Non-pigmented ciliary epithelial cell (primary cell): ENCODE results near the gene AQR.
"Not testable (repeated sequence)": the region's sequence is repeated elsewhere in the genome, so short reads cannot be mapped to it uniquely, and the experiment has no call there.

ENCODE experiments used
- DNase-seq: peaks from one replicate; pipeline ENCODE4 v3.0.0-alpha.2; 2010; ENCODE audit warnings: low read depth

Gene AQR

DNA sequence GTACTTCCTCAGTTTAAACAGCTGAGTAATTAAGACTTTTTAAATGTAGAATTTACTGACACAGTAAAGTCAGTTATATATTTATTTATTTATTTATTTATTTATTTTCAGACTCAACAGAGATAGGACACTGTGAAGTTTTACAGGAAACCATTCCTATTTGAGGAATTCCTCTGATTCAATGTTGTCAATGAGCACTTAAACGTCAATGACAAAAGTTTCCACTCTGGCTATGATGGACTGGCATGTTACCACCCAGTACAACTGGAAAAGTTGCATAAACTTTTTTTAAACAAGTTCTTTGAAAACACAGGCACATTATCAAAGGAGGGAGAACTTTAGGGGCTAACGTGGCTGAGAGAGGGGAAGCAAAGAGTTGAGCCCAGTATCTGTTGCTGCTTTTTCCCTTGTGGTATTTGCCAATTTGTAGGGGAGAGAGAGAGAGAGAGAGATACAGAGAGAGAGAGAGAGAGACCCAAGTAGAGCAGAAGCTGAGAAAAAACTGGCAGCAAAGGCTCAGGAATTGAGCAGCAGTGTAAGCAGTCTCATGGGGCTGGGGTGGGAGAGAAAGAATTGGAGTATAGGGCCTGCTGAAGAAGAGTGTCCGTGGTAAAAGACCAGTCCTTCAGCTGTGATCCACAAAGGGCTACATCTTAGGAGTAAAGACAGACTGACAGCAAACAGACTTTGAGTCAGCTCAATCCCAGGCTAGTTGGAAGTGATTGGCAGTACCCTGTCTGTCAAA is 155.9 kb downstream of the AQR start:
- no peak for DNase-seq

- DNase-seq = not testable (repeated sequence)
Observed at GRCh38 chr15:34812868-34813365, 156.6 kb downstream of the AQR start.

DNA sequence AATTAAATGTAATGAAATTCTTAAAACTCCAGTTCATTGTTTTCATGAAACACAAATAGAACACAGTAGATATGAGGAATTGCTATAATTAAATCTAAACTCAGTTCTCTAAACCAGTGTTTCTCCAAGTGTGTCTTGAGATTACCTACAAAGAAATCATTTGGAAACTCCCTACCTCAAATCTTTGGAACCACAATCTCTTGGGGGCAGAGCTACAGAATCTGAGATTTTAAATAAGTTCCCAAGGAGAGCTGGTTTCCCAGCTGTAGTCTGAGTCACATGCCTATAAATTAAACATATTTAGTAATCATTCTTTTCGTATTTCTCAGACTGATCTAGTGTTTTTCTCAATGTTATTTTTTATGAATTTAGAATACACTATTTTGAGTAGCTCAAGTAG is 157.2 kb downstream of the AQR start:
- peak; percentile 22 for DNase-seq

DNA sequence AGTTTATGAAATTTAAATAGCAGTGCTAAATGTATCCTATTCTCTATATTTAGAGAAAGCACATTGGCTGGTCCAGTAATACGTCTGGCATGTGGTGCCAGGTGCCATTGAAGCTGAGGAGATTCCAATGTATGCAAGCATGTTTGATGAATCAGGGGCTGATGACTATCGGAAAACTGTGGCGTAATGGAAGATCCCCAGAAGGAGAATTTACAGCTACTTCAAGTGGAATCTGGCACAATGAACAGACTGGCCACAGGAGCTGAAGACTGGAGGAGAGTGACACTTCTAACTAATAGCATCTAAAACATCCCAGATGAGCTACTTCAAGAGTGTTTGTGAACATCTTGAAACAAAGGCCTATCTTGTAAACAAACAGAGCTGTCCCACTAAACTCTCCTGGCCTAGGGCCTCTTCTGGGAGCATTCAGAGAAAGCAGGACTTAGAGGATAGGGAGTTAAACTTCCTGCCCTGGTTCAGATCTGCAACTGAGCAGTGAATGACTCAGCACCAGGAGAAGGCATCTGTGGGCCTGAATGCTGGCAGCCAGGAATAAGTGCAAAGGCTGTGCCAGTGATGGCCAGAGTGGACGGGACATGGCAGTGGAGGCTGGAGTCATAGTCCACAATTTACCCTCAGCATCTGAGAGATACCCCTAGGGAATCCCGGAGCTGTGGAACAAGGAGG is 159.0 kb downstream of the AQR start:
- peak; percentile 97 for DNase-seq

DNA sequence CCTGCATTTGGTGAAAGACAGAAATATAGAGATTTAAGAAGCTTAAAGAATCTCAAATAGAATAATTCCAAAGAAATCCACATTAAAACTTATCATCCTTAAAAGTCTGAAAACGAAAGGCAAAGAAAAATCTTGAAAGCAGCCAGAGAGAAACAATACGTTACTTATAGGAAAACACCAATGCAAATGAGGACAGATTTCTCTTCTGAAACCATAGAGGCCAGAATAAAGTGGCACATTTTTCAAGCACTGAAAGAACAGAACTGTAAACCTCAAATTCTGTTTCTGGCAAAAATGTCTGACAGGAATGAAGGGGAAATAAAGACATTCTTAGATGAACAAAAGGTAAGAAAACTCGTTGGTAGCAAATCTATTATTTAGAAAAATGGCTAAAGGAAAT is 160.4 kb downstream of the AQR start:
- DNase-seq = no peak

- no peak for DNase-seq
Observed at GRCh38 chr15:34808016-34808415, 161.5 kb downstream of the AQR start.

DNA sequence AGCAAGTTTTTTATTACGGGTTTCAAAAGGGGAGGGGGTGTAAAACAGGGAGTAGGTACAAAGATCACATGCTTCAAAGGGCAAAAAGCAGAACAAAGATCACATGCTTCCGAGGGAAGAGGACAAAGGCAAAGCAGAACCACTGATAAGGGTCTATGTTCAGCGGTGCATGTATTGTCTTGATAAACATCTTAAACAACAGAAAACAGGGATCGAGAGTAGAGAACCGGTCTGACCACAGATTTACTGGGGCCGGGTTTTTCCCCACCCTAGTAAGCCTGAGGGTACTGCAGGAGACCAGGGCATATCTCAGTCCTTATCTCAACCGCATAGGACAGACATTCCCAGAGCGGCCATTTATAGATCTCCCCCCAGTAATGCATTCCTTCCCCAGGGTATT is 162.3 kb downstream of the AQR start:
- DNase-seq = not testable (repeated sequence)

DNA sequence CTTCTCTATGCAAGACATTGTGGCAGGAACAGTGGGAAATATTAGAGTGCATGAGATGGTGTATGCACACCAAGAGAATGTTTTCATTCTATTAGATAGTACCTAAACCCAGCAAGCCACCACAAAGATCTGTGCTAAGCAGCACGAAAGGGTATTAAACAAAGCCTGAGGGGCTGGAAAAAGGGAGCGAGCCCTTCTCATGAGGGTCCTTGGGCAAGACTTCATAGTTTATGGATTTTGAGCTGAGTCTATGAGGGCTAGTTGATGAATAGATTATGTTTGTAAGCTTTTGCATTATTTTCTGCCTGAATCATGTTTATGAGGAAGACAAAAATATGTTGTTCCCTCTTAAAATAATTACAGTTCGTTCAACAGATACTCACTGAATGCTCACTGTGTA is 164.8 kb downstream of the AQR start:
- no peak for DNase-seq

GRCh38 chr15:34804113-34804512 is 165.4 kb downstream of the AQR start:
- DNase-seq = no peak

- no peak for DNase-seq
Observed at GRCh38 chr15:34802803-34803750, 166.5 kb downstream of the AQR start.

DNA sequence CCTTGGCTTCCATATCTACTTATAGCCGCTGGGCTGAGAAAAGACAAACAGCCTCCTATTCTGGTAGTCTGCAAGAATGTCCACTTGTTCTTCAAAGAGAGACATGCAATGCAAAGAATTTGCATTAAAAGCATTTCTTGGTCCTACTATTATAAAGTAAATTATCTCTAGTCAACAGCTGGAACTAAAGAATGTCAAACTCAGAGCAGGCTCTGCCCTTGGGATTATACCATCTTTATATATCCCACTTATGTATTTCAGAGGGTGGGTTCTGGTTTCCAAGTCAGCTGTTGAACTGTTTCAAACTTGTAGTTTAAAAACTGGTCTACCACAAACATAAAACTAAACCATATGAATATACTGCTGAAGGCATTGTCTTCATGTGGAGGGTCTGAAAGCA is 167.2 kb downstream of the AQR start:
- DNase-seq = no peak
